Measurements from ENCODE around the gene EXOC6B.

The EXOC6B gene

GRCh38 chr2:72349016-72349415, 476.8 kb downstream of the EXOC6B start:
- Histone ChIP-seq H3K4me3 (ENCODE audit: low read depth, low read length) (no peak overlapping the region), H3K9me3 (ENCODE audit: control insufficient read depth, insufficient read depth, low read depth, low read length) (no peaks in the 10 kb centered on the region), H3K36me3 (ENCODE audit: control insufficient read depth in 2 of 2, insufficient read depth in 1 of 2, low read length in 2 of 2) (no peaks in the 10 kb centered on the region), H3K27ac (ENCODE audit: extremely low read depth, low read depth, low read length) (no peak overlapping the region), H3K4me1 (ENCODE audit: control insufficient read depth, insufficient read depth, low read length) (no peaks in the 10 kb centered on the region)
- CTCF ChIA-PET: interaction anchor here (0.6 to 1.0 kb wide), 4 partner anchors 23 to 511 kb away, joined by 3 to 5 read pairs (median 4); no protein-coding TSS in a partner anchor
- POLR2A ChIA-PET: no interaction called here
- TF ChIP-seq ZNF169 (tag by site-specific recombination; IDR thresholded peaks at IDR 0.05) (no peak), ZNF26 (tag by site-specific recombination; IDR thresholded peaks at IDR 0.05) (no peak), GLIS1 (tag by site-specific recombination; IDR thresholded peaks at IDR 0.05) (no peak), HIC1 (tag by site-specific recombination; IDR thresholded peaks at IDR 0.05) (no peak), KLF1 (tag by site-specific recombination; IDR thresholded peaks at IDR 0.05) (no peak), ZFHX2 (tag by site-specific recombination; conservative IDR thresholded peaks at IDR 0.05) (no peak), ZNF488 (tag by site-specific recombination; IDR thresholded peaks at IDR 0.05) (no peak), ZNF585B (tag by site-specific recombination; IDR thresholded peaks at IDR 0.05) (no peak), ZBTB21 (tag by site-specific recombination; IDR thresholded peaks at IDR 0.05) (no peak), KLF17 (tag by site-specific recombination; IDR thresholded peaks at IDR 0.05) (no peak), MYNN (tag by site-specific recombination; IDR thresholded peaks at IDR 0.05; ENCODE audit: borderline replicate concordance) (no peak), SP2 (tag by site-specific recombination; IDR thresholded peaks at IDR 0.05) (no peak), ZNF664 (tag by site-specific recombination; IDR thresholded peaks at IDR 0.05) (no peak), FEZF1 (tag by site-specific recombination; IDR thresholded peaks at IDR 0.05) (no peak), GLIS2 (tag by site-specific recombination; IDR thresholded peaks at IDR 0.05) (no peak), PRDM4 (tag by site-specific recombination; IDR thresholded peaks at IDR 0.05) (no peak), ZNF223 (tag by site-specific recombination; IDR thresholded peaks at IDR 0.05) (no peak)

GRCh38 chr2:72347081-72347480, 478.8 kb downstream of the EXOC6B start:
- CTCF ChIA-PET: no interaction called here
- H3K4me3 ChIP-seq (ENCODE audit: low read depth, low read length): no peak overlapping the region
- no peaks in the 10 kb centered on the region for H3K9me3 ChIP-seq (ENCODE audit: control insufficient read depth, insufficient read depth, low read depth, low read length)
- H3K4me1 ChIP-seq (ENCODE audit: control insufficient read depth, insufficient read depth, low read length): no peaks in the 10 kb centered on the region
- no peaks in the 10 kb centered on the region for H3K36me3 ChIP-seq (ENCODE audit: control insufficient read depth in 2 of 2, insufficient read depth in 1 of 2, low read length in 2 of 2)
- no peak overlapping the region for H3K27ac ChIP-seq (ENCODE audit: extremely low read depth, low read depth, low read length)
- POLR2A ChIA-PET: no interaction called here
- TF ChIP-seq PRDM2 (tag by site-specific recombination; IDR thresholded peaks at IDR 0.05; ENCODE audit: borderline replicate concordance) (no peak), PRDM1 (tag by site-specific recombination; IDR thresholded peaks at IDR 0.05) (no peak), ZNF513 (tag by site-specific recombination; IDR thresholded peaks at IDR 0.05) (no peak), ZNF701 (tag by site-specific recombination; IDR thresholded peaks at IDR 0.05) (no peak)
